GM23338 (cell line): ENCODE data around the gene NAALADL2. TPM values are rescaled to one million over a fixed set of nuclear protein-coding genes. Genes with fewer than 3 reads are reported as not detected.

Experiments
- ATAC-seq: fragments of 200-7000 bp; cut with Tn5 transposase; 3 replicates; pipeline ENCODE4 v1.9.1; 2020
- DNase-seq: peaks from one replicate; pipeline ENCODE4 v3.0.0-alpha.2; 2015; ENCODE audit warnings: low spot score
- H2AFZ ChIP-seq: fragments of 200-600 bp; sonication (generic); 2 replicates; pipeline ENCODE4 v1.8.0; 2016; ENCODE audit warnings: antibody characterized with exemption, mild to moderate bottlenecking, moderate library complexity
- H3F3A ChIP-seq: fragments of 200-600 bp; sonication (generic); replicated peaks from 2 replicates; pipeline ENCODE4 v1.8.0; 2017; ENCODE audit warnings: antibody characterized with exemption, mixed run types, low read depth
- H3K27ac ChIP-seq: fragments of 200-600 bp; sonication (generic); 2 replicates; pipeline ENCODE4 v1.6.1; 2016; ENCODE audit warnings: low read depth
- H3K27me3 ChIP-seq: fragments of 200-600 bp; sonication (generic); 2 replicates; pipeline ENCODE4 v1.8.0; 2016; ENCODE audit warnings: mild to moderate bottlenecking, mixed run types, moderate library complexity; ENCODE audit not compliant: insufficient read depth
- H3K36me3 ChIP-seq: fragments of 200-600 bp; sonication (generic); 2 replicates; pipeline ENCODE4 v1.8.0; 2016; ENCODE audit warnings: mild to moderate bottlenecking; ENCODE audit not compliant: insufficient read depth
- H3K4me1 ChIP-seq: fragments of 200-600 bp; sonication (generic); 2 replicates; pipeline ENCODE4 v1.8.0; 2016; ENCODE audit warnings: mild to moderate bottlenecking, moderate library complexity; ENCODE audit not compliant: insufficient read depth
- H3K4me2 ChIP-seq: fragments of 200-600 bp; sonication (generic); 2 replicates; pipeline ENCODE4 v1.7.1; 2017; ENCODE audit warnings: mixed run types
- H3K4me3 ChIP-seq: fragments of 200-600 bp; sonication (generic); 2 replicates; pipeline ENCODE4 v1.6.1; 2016; ENCODE audit warnings: mixed run types
- H3K79me2 ChIP-seq: fragments of 200-600 bp; sonication (generic); replicated peaks from 2 replicates; pipeline ENCODE4 v1.8.0; 2017; ENCODE audit warnings: mild to moderate bottlenecking; ENCODE audit not compliant: insufficient read depth
- H3K9me2 ChIP-seq: fragments of 200-600 bp; sonication (generic); 2 replicates; pipeline ENCODE4 v1.8.0; 2017; ENCODE audit not compliant: insufficient read depth
- H4K20me1 ChIP-seq: fragments of 200-600 bp; sonication (generic); replicated peaks from 2 replicates; pipeline ENCODE4 v1.8.0; 2017; ENCODE audit warnings: mild to moderate bottlenecking; ENCODE audit not compliant: insufficient read depth
- H3K27ac Mint-ChIP-seq: 2 replicates; pipeline ENCODE4 v1.8.0; 2020; ENCODE audit warnings: inconsistent platforms, mild to moderate bottlenecking, moderate library complexity, mixed read lengths
- H3K27me3 Mint-ChIP-seq: 3 replicates; pipeline ENCODE4 v1.8.0; 2022; ENCODE audit warnings: low read depth, mild to moderate bottlenecking, moderate library complexity, mixed read lengths, inconsistent platforms; ENCODE audit not compliant: insufficient read depth, poor library complexity
- H3K36me3 Mint-ChIP-seq: 3 replicates; pipeline ENCODE4 v1.8.0; 2021; ENCODE audit warnings: low read depth, mild to moderate bottlenecking, inconsistent platforms, moderate library complexity, mixed read lengths
- H3K4me1 Mint-ChIP-seq: 3 replicates; pipeline ENCODE4 v1.8.0; 2020; ENCODE audit warnings: mild to moderate bottlenecking, inconsistent platforms, mixed read lengths
- H3K4me3 Mint-ChIP-seq: 3 replicates; pipeline ENCODE4 v1.8.0; 2021; ENCODE audit warnings: moderate library complexity, mild to moderate bottlenecking, inconsistent platforms, mixed read lengths
- H3K9me3 Mint-ChIP-seq: 3 replicates; pipeline ENCODE4 v1.8.0; 2020; ENCODE audit warnings: moderate library complexity, mild to moderate bottlenecking, inconsistent platforms, mixed read lengths
- CREB1 ChIP-seq: fragments of 250-450 bp; sonication (Bioruptor Pico); IDR thresholded peaks from 2 replicates; pipeline ENCODE4 v1.5.0; 2020; ENCODE audit warnings: low read depth, mild to moderate bottlenecking, moderate library complexity
- CTCF ChIP-seq, 2 experiments: fragments of 200-600 bp in 1 of 2; sonication (generic) in 1 of 2; conservative IDR thresholded peaks; 2 replicates each; pipeline versions ENCODE4 v1.5.1 to v1.6.1; 2016 to 2017; ENCODE audit warnings: antibody characterized with exemption in 2 of 2, low read depth in 2 of 2, mild to moderate bottlenecking in 2 of 2, moderate library complexity in 1 of 2
- ETS1 ChIP-seq: IDR thresholded peaks from 2 replicates; pipeline ENCODE4 v1.6.1; 2016; ENCODE audit warnings: antibody characterized with exemption
- EZH2 ChIP-seq: fragments of 200-600 bp; sonication (generic); IDR thresholded peaks from one replicate; pipeline ENCODE4 v1.8.0; 2017; ENCODE audit warnings: antibody characterized with exemption, mild to moderate bottlenecking, low read depth; ENCODE audit not compliant: unreplicated experiment
- EZH2phosphoT487 ChIP-seq: fragments of 200-600 bp; sonication (generic); IDR thresholded peaks from one replicate; pipeline ENCODE4 v1.8.1; 2018; ENCODE audit warnings: antibody characterized with exemption; ENCODE audit not compliant: unreplicated experiment
- POLR2AphosphoS5 ChIP-seq: IDR thresholded peaks from 2 replicates; pipeline ENCODE4 v1.6.1; 2016; ENCODE audit warnings: antibody characterized with exemption, low read depth
- REST ChIP-seq: IDR thresholded peaks from one replicate; pipeline ENCODE4 v1.6.1; 2018; ENCODE audit warnings: antibody characterized with exemption; ENCODE audit not compliant: unreplicated experiment
- STAT1 ChIP-seq: IDR thresholded peaks from one replicate; pipeline ENCODE4 v1.6.1; 2016; ENCODE audit warnings: antibody characterized with exemption; ENCODE audit not compliant: unreplicated experiment
- ZNF114 ChIP-seq: fragments of 250-450 bp; sonication (Bioruptor Pico); IDR thresholded peaks from 2 replicates; pipeline ENCODE4 v1.5.0; 2020; ENCODE audit warnings: mild to moderate bottlenecking, moderate library complexity
- ZNF331 ChIP-seq: fragments of 250-450 bp; sonication (Bioruptor Pico); IDR thresholded peaks from 2 replicates; pipeline ENCODE4 v1.5.0; 2020; ENCODE audit warnings: low read depth, mild to moderate bottlenecking, moderate library complexity
- polyA plus RNA-seq: library from polyadenylated mRNA; unstranded; fragments of >200 nt; fragmentation: Nextera tagmentation; extraction: Ambion mirVana; gene quantifications from 2 replicates; pipeline ENCODE4 v1.2.1, GENCODE V29; 2016
- total RNA-seq: library from RNA; depleted of rRNA; stranded (reverse); fragments of >200 nt; shearing (Covaris generic); gene quantifications from 2 replicates; pipeline ENCODE4 v1.2.3, GENCODE V29; 2014

NAALADL2 gene
- total and polyA plus RNA-seq, 2 experiments from 2014 or later: 1.6 to 2.6 TPM

- TF ChIP-seq REST (no peak), CREB1 (no peak), ZNF114 (CRISPR knock-in tag) (no peak), STAT1 (no peak), ZNF331 (CRISPR knock-in tag) (no peak), EZH2 (no peak), EZH2phosphoT487 (no peak), POLR2AphosphoS5 (no peak), ETS1 (no peak)
Observed at GRCh38 chr3:175307642-175308041, 448.5 kb downstream of the NAALADL2 start (continued).

- Mint-ChIP-seq H3K9me3 (no peaks in the 10 kb centered on the region), H3K36me3 (no peaks in the 10 kb centered on the region), H3K27me3 (no peaks in the 10 kb centered on the region), H3K27ac (no peak overlapping the region), H3K4me3 (no peak overlapping the region), H3K4me1 (no peaks in the 10 kb centered on the region)
- no peaks in the 10 kb centered on the region for H4K20me1 ChIP-seq
- TF ChIP-seq EZH2 (no peak), CTCF (conservative IDR thresholded peaks at IDR 0.05; ENCODE audit: low read depth in 2 of 2) (no peak), ETS1 (no peak), ZNF331 (CRISPR knock-in tag) (no peak), POLR2AphosphoS5 (no peak), CREB1 (no peak)
- no peak overlapping the region for H3K27ac ChIP-seq
- H3K36me3 ChIP-seq: no peaks in the 10 kb centered on the region
- no peaks in the 10 kb centered on the region for H3K4me1 ChIP-seq
- no peak for ATAC-seq
- no peak overlapping the region for H2AFZ ChIP-seq
- no peaks in the 10 kb centered on the region for H3K27me3 ChIP-seq
- no peak overlapping the region for H3K4me2 ChIP-seq
- H3K4me3 ChIP-seq: no peak overlapping the region
- no peaks in the 10 kb centered on the region for H3K79me2 ChIP-seq
- H3F3A ChIP-seq: no peaks in the 10 kb centered on the region
- DNase-seq: no peak
- H3K9me2 ChIP-seq: peaks cover 3% of the 10 kb centered on the region
Observed at GRCh38 chr3:175308097-175308496, 449.0 kb downstream of the NAALADL2 start.
